ENCODE results near the gene NDUFS6. TPM values are rescaled to one million over a fixed set of nuclear protein-coding genes. Genes with fewer than 3 reads are reported as not detected.

The NDUFS6 gene
- total and polyA plus RNA-seq, 2 of the 8 experiments (the other 6 are each of a cell fraction or from before 2014, with no cell fraction given) = 72.7 to 191 TPM

GRCh38 chr5:1834721-1835429 is 33.7 kb downstream of the NDUFS6 start:
- Histone ChIP-seq H2BK15ac (ENCODE audit: low read length) (no peak overlapping the region), H3K4me2 (ENCODE audit: insufficient read depth in 1 of 2, low read depth in 2 of 2, low read length in 2 of 2) (no peak overlapping the region), H3K23ac (ENCODE audit: insufficient read length) (no peak overlapping the region), H2AK5ac (ENCODE audit: low read depth, low read length) (no peak overlapping the region), H3K4ac (replicated peaks; ENCODE audit: insufficient read length, low read depth, low read length) (no peak overlapping the region), H3K36me3 (ENCODE audit: control insufficient read depth in 2 of 4, insufficient read depth in 4 of 4, low read length in 3 of 4) (no peaks in the 10 kb centered on the region), H3K18ac (ENCODE audit: extremely low read depth, low read length) (no peak overlapping the region), H3K79me1 (ENCODE audit: low read depth, low read length) (no peaks in the 10 kb centered on the region), H3K56ac (replicated peaks; ENCODE audit: insufficient read length, low read depth, low read length) (no peak overlapping the region), H3K79me2 (ENCODE audit: control insufficient read depth in 1 of 2, insufficient read depth in 2 of 2, low read length in 2 of 2) (no peaks in the 10 kb centered on the region), H2BK12ac (ENCODE audit: low read depth, low read length) (no peak overlapping the region), H3K23me2 (ENCODE audit: low read depth, low read length) (no peaks in the 10 kb centered on the region), H3K14ac (ENCODE audit: insufficient read length) (no peak overlapping the region), H4K91ac (replicated peaks; ENCODE audit: insufficient read length, low read length) (no peak overlapping the region), H3K9ac (replicated peaks in 1 of 4; ENCODE audit: extremely low read depth in 1 of 4, low read depth in 3 of 4, low read length in 3 of 4) (no peak overlapping the region), H2BK120ac (replicated peaks; ENCODE audit: low read depth, low read length) (no peak overlapping the region), H3K4me3 (ENCODE audit: extremely low read depth in 1 of 4, insufficient read depth in 2 of 4, low read depth in 3 of 4, low read length in 4 of 4) (no peak overlapping the region), H4K5ac (ENCODE audit: insufficient read length, low read depth, low read length) (no peak overlapping the region), H3K4me1 (replicated peaks in 1 of 4; ENCODE audit: control insufficient read depth in 3 of 4, insufficient read depth in 4 of 4, low read length in 3 of 4) (peaks cover 3 to 21% (median 5%) of the 10 kb centered on the region in 4 experiments), H2AFZ (ENCODE audit: low read length) (no peak overlapping the region), H4K8ac (ENCODE audit: extremely low read depth, insufficient read depth, low read length) (no peak overlapping the region), H3K27ac (ENCODE audit: low read depth, low read length) (no peak overlapping the region), H2BK20ac (ENCODE audit: low read length) (no peak overlapping the region), H2BK5ac (ENCODE audit: low read depth, low read length) (no peak overlapping the region), H4K20me1 (replicated peaks in 1 of 2; ENCODE audit: control insufficient read depth in 1 of 2, insufficient read depth in 2 of 2, low read length in 2 of 2) (no peaks in the 10 kb centered on the region), H3K27me3 (replicated peaks in 1 of 4; ENCODE audit: control insufficient read depth in 3 of 4, extremely low read depth in 1 of 4, insufficient read depth in 3 of 4, low read length in 3 of 4) (no peaks in the 10 kb centered on the region), H3K9me3 (ENCODE audit: insufficient read depth in 2 of 2, low read depth in 1 of 2, low read length in 1 of 2) (no peaks in the 10 kb centered on the region)
- WGBS, 2 experiments (ENCODE audit: extremely low coverage in 1 of 2, insufficient coverage in 1 of 2, insufficient read length in 1 of 2, insufficient replicate concordance in 2 of 2, low coverage in 1 of 2, low lambda C conversion rate in 2 of 2, missing lambda C conversion rate in 1 of 2) = 80% methylated on average over 20 of the region's 21 CpGs; no CpG with 5 or more reads in 1 of the 2 experiments
- ChIA-PET POLR2A (ENCODE audit: partially characterized antibody) (no interaction called here), CTCF (ENCODE audit: partially characterized antibody) (no interaction called here)
- TF ChIP-seq RFX5 (IDR thresholded peaks at IDR 0.05; ENCODE audit: borderline replicate concordance, low read depth, low read length) (no peak), KDM5A (IDR thresholded peaks at IDR 0.05; ENCODE audit: low read length) (no peak), TEAD4 (IDR thresholded peaks at IDR 0.05; ENCODE audit: low read depth, low read length) (no peak)
- DNase-seq (ENCODE audit: low read depth in 1 of 2, low spot score in 2 of 2) (no peak), FAIRE-seq (no peak)
